Caco-2 (cell line): ENCODE measurements around the gene TMEM143. TPM values are rescaled to one million over a fixed set of nuclear protein-coding genes. Genes with fewer than 3 reads are reported as not detected.

Experiments used
- BruUV-seq: library from RNA; stranded (reverse); fragments of 400-500 nt; replicated peaks from 2 replicates; lab custom pipeline; 2021; lab: Mats Ljungman, UMichigan
- CTCF ChIA-PET: fragments of 300-600 bp; sonication (Branson Sonifier 250); formaldehyde crosslinking; loops from one replicate; lab custom pipeline; 2022; ENCODE audit warnings: antibody characterized with exemption; lab: Charles Lee
- POLR2A ChIA-PET: fragments of 300-600 bp; sonication (Branson Sonifier 250); formaldehyde crosslinking; loops from one replicate; lab custom pipeline; 2022; ENCODE audit warnings: antibody characterized with exemption; lab: Charles Lee
- DNase-seq, 2 experiments: peaks; one replicate each; pipeline versions ENCODE4 v3.0.0 to v3.0.0-alpha.2; 2020 to 2022
- H3K27me3 ChIP-seq: replicated peaks from 2 replicates; pipeline ENCODE4 v1.6.0; 2011; ENCODE audit warnings: low read length; ENCODE audit not compliant: control insufficient read depth, insufficient read depth
- H3K36me3 ChIP-seq: 2 replicates; pipeline ENCODE4 v1.5.1; 2011; ENCODE audit warnings: low read length; ENCODE audit not compliant: control insufficient read depth, insufficient read depth
- H3K4me1 ChIP-seq: fragments of 250-450 bp; sonication (Bioruptor Pico); 2 replicates; pipeline ENCODE4 v1.5.1; 2020; ENCODE audit warnings: mild to moderate bottlenecking
- H3K4me3 ChIP-seq: 2 replicates; pipeline ENCODE4 v1.5.1; 2011; ENCODE audit warnings: low read depth, mild to moderate bottlenecking, control low read depth, low read length
- H3K9me3 ChIP-seq: fragments of 250-450 bp; sonication (Bioruptor Pico); 2 replicates; pipeline ENCODE4 v1.5.1; 2020; ENCODE audit warnings: mild to moderate bottlenecking, moderate library complexity
- H3K27ac Mint-ChIP-seq: one replicate; pipeline ENCODE4 v1.8.0; 2022; ENCODE audit warnings: mixed read lengths; ENCODE audit not compliant: unreplicated experiment
- H3K27me3 Mint-ChIP-seq: one replicate; pipeline ENCODE4 v1.8.0; 2022; ENCODE audit warnings: mixed read lengths; ENCODE audit not compliant: insufficient read depth, unreplicated experiment
- H3K36me3 Mint-ChIP-seq: one replicate; pipeline ENCODE4 v1.8.0; 2022; ENCODE audit warnings: mild to moderate bottlenecking, mixed read lengths; ENCODE audit not compliant: insufficient read depth, unreplicated experiment
- H3K4me1 Mint-ChIP-seq: one replicate; pipeline ENCODE4 v1.8.0; 2022; ENCODE audit warnings: low read depth, mixed read lengths; ENCODE audit not compliant: unreplicated experiment
- H3K4me3 Mint-ChIP-seq: one replicate; pipeline ENCODE4 v1.8.0; 2022; ENCODE audit warnings: mild to moderate bottlenecking, moderate library complexity, mixed read lengths; ENCODE audit not compliant: unreplicated experiment
- H3K9me3 Mint-ChIP-seq: one replicate; pipeline ENCODE4 v1.8.0; 2022; ENCODE audit warnings: mixed read lengths; ENCODE audit not compliant: unreplicated experiment
- CTCF ChIP-seq, 2 experiments: fragments of 200-600 bp in 1 of 2; IDR thresholded peaks; 1 replicate in 1 of 2; 2 replicates in 1 of 2; pipeline versions ENCODE4 v1.5.1 to v1.8.0; 2011 to 2022; ENCODE audit warnings: antibody characterized with exemption in 1 of 2, control low read depth in 1 of 2, inconsistent platforms in 1 of 2, low read depth in 1 of 2, low read length in 1 of 2, mild to moderate bottlenecking in 1 of 2, moderate library complexity in 1 of 2; ENCODE audit not compliant: insufficient read depth in 1 of 2, severe bottlenecking in 1 of 2, unreplicated experiment in 1 of 2
- intact Hi-C: fragments of 100-400 bp; cut with micrococcal nuclease; formaldehyde crosslinking; loops from one replicate; pipeline ENCODE4 v1.10.0; 2022; ENCODE audit not compliant: unreplicated experiment
- total RNA-seq: library from RNA; stranded (reverse); gene quantifications from 2 replicates; pipeline ENCODE4 v1.2.3, GENCODE V29; 2022

The TMEM143 gene
- total RNA-seq, 1 experiment from 2014 or later = 24.4 TPM

- no peak for TF ChIP-seq CTCF (IDR thresholded peaks at IDR 0.05; ENCODE audit: insufficient read depth in 1 of 2, low read depth in 1 of 2, low read length in 1 of 2, severe bottlenecking in 1 of 2, unreplicated experiment in 1 of 2)
- no TSS peak for BruUV-seq
- H3K36me3 Mint-ChIP-seq = peaks cover 44% of the 10 kb centered on the region
- no peak for DNase-seq
- H3K27ac Mint-ChIP-seq = no peak overlapping the region
- Histone ChIP-seq H3K9me3 (peaks cover 22% of the 10 kb centered on the region; the same call in 1 of the 2 replicates), H3K27me3 (no peaks in the 10 kb centered on the region), H3K36me3 (peaks cover 6% of the 10 kb centered on the region), H3K4me1 (no peaks in the 10 kb centered on the region), H3K4me3 (no peak overlapping the region)
- H3K4me1 Mint-ChIP-seq = no peaks in the 10 kb centered on the region
- no peak overlapping the region for H3K4me3 Mint-ChIP-seq
- POLR2A ChIA-PET = no interaction called here
- intact Hi-C loops = no loop called here
- CTCF ChIA-PET = interaction anchor here (0.7 kb wide), 1 partner anchor 8 kb away, joined by 8 read pairs; no protein-coding TSS in a partner anchor
- no peaks in the 10 kb centered on the region for H3K27me3 Mint-ChIP-seq
- no peaks in the 10 kb centered on the region for H3K9me3 Mint-ChIP-seq
Measured at GRCh38 chr19:48284896-48285295, 78.8 kb downstream of the TMEM143 start.

GRCh38 chr19:48283908-48284307 is 79.8 kb downstream of the TMEM143 start:
- no peak overlapping the region for H3K4me3 Mint-ChIP-seq
- peaks cover 45% of the 10 kb centered on the region for H3K36me3 Mint-ChIP-seq
- H3K27me3 ChIP-seq = no peaks in the 10 kb centered on the region
- no TSS peak for BruUV-seq
- peaks cover 6% of the 10 kb centered on the region for H3K36me3 ChIP-seq
- no peaks in the 10 kb centered on the region for H3K4me1 ChIP-seq
- intact Hi-C loops = no loop called here
- H3K27ac Mint-ChIP-seq = no peak overlapping the region
- no peak overlapping the region for H3K4me3 ChIP-seq
- no peaks in the 10 kb centered on the region for H3K27me3 Mint-ChIP-seq
- DNase-seq = no peak
- H3K9me3 Mint-ChIP-seq = no peaks in the 10 kb centered on the region
- POLR2A ChIA-PET = no interaction called here
- CTCF ChIA-PET = no interaction called here
- peaks cover 22% of the 10 kb centered on the region; the same call in 1 of the 2 replicates for H3K9me3 ChIP-seq
- no peaks in the 10 kb centered on the region for H3K4me1 Mint-ChIP-seq
- no peak for TF ChIP-seq CTCF (IDR thresholded peaks at IDR 0.05; ENCODE audit: insufficient read depth in 1 of 2, low read depth in 1 of 2, low read length in 1 of 2, severe bottlenecking in 1 of 2, unreplicated experiment in 1 of 2)

Other genes starting within 250 kb of the TMEM143 start
- 78.7 and 88.2 TPM in 2 replicates for gene LIG1, start 193.6 kb downstream of the TMEM143 start, total RNA-seq
- gene ZSWIM9, start 193.3 kb downstream of the TMEM143 start, total RNA-seq = 4.9 and 6.6 TPM in 2 replicates
- gene CARD8, start 108.0 kb downstream of the TMEM143 start, total RNA-seq = 17.7 and 19.9 TPM in 2 replicates
- gene ZNF114, start 93.9 kb downstream of the TMEM143 start, total RNA-seq = 8.7 and 9.3 TPM in 2 replicates
- 6.8 and 11.3 TPM in 2 replicates for gene EMP3, start 38.4 kb downstream of the TMEM143 start, total RNA-seq
- 0.32 TPM in 1 of 2 replicates, not detected in the other for gene SYNGR4, start 427 bp upstream of the TMEM143 start, total RNA-seq
- gene KDELR1, start 27.6 kb upstream of the TMEM143 start, total RNA-seq = 375 and 381 TPM in 2 replicates
- 6.5 and 7.3 TPM in 2 replicates for gene GRIN2D, start 29.7 kb upstream of the TMEM143 start, total RNA-seq
- 77.3 and 77.4 TPM in 2 replicates for gene GRWD1, start 82.0 kb upstream of the TMEM143 start, total RNA-seq
- gene KCNJ14, start 91.6 kb upstream of the TMEM143 start, total RNA-seq = 3.6 and 3.9 TPM in 2 replicates
- 74.6 and 81.3 TPM in 2 replicates for gene CYTH2, start 105.4 kb upstream of the TMEM143 start, total RNA-seq
- gene LMTK3, start 147.9 kb upstream of the TMEM143 start, total RNA-seq = 22.4 and 22.6 TPM in 2 replicates
- gene SULT2B1, start 188.2 kb upstream of the TMEM143 start, total RNA-seq = 1.00 and 1.4 TPM in 2 replicates
- gene SPACA4, start 242.8 kb upstream of the TMEM143 start, total RNA-seq = not detected in 2 replicates